Middle frontal gyrus (tissue), 1 donor: ENCODE data around the gene FAM133A.

Source experiments
- DNase-seq: peaks from one replicate; pipeline ENCODE4 v3.0.0-alpha.2; 2015; ENCODE audit warnings: low spot score; ENCODE audit errors: extremely low spot score

FAM133A gene

DNA sequence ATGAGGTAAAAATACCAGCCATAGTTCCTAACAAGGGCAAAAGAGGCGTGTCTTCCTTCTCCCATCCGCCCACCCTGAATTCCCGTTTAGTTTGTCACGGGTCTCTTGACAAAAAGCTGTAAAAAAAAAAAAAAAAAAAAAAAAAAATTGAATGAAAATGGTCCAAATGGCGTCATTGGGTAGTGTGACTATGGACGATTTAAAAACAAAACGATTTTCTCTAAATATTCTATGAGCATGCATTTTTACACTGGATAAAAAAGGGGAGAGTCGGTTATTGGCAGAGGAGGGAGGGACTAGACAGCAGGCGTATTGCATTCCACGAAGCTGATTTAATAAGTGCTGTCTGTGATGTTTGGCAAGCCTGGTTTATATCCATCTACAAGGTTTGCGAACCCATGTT is at the start of gene FAM133A:
Gene FAM133A, plus strand, starts transcription at position 338 of the 403 bp plus-strand sequence. CDS start 35,214 bp downstream, outside the sequence.
- peak; percentile 6 for DNase-seq

DNA sequence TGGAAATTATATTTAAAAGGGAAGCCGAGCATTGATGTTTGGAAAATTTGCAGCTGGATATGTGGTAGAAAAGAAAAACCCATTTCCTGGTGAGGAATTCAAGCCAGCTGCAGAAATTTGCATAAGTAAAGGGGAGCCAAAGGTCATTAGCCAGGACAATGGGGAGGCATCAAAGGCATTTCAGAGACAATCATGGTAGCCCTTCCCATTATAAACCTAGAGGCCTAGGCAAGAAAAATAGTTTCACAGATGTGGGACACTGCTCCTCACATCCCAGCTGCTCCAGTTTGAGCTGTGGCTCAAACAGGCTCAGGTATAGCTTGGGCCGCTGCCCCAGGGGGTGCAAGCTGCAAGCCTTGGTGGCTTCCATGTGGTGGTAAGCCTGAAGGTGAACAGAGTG is 36.4 kb upstream of the FAM133A start:
- DNase-seq: no peak

DNA sequence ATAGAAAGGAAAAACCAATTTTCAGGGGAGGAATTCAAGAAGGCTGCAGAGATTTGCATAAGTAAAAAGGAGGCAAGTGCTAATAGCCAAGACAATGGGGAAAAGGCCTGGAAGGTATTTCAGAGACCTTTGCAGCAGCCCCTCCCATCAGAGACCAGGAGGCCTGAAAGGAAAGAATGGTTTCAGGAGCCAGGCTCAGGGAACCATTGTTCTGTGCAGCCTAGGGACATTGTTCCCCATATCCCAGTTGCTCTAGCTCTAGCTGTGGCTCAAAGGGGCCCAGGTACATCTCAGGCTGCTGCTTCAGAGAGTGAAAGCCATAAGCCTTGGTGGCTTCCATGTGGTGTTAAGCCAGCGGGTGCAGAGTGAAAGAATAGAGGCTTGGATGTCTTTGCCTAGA is 24.6 kb upstream of the FAM133A start:
- no peak for DNase-seq

DNA sequence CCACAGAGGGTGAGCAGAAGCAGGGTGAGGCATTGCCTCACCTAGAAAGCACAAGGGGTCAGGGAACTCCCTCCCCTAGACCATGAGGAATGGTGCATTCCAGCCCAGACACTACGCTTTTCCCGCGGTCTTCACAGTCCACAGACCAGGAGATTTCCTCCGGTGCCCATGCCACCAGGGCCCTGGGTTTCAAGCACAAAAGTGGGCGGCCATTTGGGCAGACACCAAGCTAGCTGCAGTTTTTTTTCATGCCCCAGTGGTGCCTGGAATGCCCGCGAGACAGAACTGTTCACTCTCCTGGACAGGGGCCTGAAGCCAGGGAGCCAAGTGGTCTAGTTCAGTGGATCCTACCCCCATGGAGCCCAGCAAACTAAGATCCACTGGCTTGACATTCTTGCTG is 13.4 kb upstream of the FAM133A start:
- DNase-seq: no peak

DNA sequence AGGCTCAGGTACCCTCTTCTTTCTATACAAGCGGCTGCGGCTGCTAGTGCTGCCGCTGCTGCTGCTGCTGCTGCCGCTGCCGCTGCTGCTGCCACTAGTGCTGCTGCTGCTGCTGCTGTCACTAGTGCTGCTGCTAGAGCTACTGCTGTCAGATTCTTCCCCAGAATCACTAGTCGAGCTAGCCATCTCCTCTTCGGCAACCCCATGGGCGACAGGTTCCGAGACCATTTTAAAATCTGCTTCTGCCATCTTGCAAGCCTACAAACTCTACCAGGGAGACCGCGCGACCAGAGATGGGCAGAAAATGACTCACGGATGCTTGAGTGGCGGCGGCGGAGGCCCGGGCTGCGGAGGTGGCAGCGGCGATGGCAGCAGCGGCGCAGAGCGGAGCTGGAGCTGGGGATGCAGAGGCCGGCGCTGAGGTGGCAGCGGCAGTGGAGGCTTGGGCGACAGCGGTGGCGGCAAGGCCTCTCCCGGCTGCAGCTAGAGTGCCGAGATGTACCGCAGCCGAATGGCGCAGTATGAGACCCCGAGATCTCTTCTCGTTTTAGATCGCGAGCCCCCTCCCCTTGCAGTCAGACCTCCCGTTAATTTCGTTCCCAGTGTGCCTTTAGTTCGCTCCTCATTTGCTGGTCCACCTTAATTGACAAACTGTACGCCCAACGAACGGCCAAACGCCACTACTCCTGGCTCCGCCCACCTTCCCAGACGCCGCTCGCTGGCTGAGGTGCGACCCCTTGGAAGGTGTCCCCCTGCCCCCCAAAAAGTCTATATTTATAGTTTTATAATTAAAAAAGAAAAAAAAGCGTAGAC is 744 bp upstream of the FAM133A start, which contains the start of gene NAP1L3:
Gene NAP1L3, minus strand, starts transcription at position 523 of the 813 bp plus-strand sequence. Its CDS starts 274 bp downstream, at position 249.
- peak; percentile 63 for DNase-seq

DNA sequence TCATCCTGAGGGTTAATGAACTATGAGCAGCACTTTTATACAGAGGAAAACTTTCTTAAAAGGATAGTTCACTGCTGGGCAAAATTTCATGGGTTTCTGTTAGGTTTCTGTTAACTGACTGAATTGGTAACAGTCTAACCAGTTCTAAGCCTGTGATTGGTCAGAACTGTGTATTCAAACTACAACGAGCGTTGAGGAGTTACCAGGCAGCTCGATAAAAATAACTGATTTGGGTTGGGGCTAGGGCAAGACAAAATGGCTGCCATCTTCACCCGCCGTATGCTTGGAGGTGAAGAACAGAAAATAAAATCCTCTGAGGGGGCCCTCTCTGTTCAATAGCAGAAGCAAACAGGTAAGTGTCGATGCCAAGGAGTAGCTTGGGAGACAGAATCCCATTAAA is 22.0 kb downstream of the FAM133A start:
- no peak for DNase-seq

DNA sequence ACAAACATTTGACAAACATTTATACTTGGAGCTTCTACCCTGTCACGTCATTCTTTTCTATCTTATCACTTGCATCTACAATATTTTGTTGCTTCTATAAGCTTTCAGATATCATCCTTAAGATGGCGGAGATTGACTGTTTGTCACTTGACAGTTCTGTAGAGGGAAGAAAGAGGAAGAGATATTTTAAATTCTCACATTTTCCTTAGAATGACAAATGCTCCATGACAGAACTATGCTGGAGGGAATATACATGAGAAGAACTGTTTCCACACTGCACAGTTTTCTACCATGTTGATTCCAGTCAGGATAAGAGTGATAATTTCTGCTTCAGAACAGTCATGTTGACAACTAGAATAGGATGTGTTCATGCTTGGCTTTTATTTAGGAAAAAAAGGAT is 29.7 kb downstream of the FAM133A start:
- DNase-seq: no peak

DNA sequence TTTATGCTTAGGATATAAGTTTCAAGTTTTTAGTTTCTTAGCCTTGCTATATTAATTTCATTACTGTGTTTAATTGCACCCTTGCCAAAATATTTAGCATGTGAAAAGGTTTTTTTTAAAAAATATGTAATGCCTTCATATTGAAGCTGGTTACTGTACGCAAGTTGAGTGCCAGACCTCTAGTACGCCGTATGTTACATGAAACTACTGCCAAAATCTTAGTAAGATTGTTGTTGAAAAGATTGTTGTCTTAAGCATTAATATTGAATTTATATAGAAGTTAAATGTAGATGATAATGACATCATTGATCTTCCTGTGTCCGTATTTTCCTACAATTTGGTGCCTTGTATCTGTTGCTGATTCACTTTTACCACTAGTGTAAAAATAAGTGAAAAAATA is 37.1 kb downstream of the FAM133A start:
- no peak for DNase-seq

DNA sequence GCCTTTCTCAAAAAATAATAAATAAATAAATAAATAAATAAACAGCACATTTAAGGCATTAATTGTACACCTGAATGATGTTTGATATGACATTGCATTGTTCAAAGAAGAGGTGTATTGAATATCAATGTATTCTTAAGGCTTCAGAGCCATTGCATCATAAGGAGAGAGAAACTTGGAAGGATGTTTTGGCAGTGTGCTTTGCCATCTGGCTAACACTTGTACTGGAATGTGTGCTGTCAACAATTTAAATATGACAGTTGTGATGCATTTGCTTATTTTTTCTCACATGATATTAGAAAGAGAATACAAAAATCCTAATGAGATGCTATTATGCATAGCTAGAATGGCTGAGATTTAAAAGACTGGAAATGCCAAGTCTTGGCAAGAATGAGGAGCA is 67.8 kb downstream of the FAM133A start:
- DNase-seq: no peak

DNA sequence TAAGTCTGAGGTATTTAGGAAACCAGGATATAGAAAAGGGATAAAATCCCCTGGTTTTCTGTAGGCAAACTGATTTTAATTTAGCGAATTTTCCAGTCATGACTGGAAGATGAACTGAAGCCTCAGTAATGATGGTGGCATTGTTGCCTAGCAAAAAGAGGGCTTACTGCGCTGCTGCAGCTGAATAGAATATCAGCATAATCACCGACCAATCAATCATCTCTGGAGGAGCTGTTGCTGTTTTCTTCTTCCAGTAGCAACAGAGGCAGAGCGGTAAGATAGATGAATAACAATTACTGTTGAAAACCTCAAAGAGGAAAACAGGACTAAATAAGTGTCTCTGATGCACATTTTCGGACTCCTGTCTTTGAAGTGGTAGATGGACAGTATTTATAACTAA is 86.2 kb downstream of the FAM133A start:
- DNase-seq: no peak
